HCT116 (cell line): ENCODE results near the gene AGAP1. TPM values are rescaled to one million over a fixed set of nuclear protein-coding genes. Genes with fewer than 3 reads are reported as not detected.

Experiments used
- ATAC-seq: fragments of 200-7000 bp; cut with Tn5 transposase; 2 replicates; pipeline ENCODE4 v1.9.1; 2020; ENCODE audit warnings: mild to moderate bottlenecking, moderate library complexity
- BruUV-seq: library from RNA; stranded (reverse); fragments of 400-500 nt; replicated peaks from 2 replicates; lab custom pipeline; 2021; lab: Mats Ljungman, UMichigan
- CTCF ChIA-PET: fragments of 300-600 bp; sonication (Branson Sonifier 250); formaldehyde crosslinking; loops from one replicate; lab custom pipeline; 2021; ENCODE audit warnings: antibody characterized with exemption; lab: Charles Lee
- POLR2A ChIA-PET: fragments of 300-600, 350-600 bp; sonication (Branson Sonifier 250); formaldehyde crosslinking; loops from one replicate; lab custom pipeline; 2021; ENCODE audit warnings: antibody characterized with exemption; lab: Charles Lee
- RAD21 ChIA-PET, 2 experiments: fragments of 300-600 bp; sonication (Branson Sonifier 250); formaldehyde crosslinking; loops; one replicate each; lab custom pipeline; 2023; ENCODE audit warnings: low total read pairs in 2 of 2; ENCODE audit not compliant: uncharacterized antibody in 2 of 2, unreplicated experiment in 2 of 2, low non-redundant PET in 1 of 2; lab: Charles Lee
- DNase-seq: peaks from one replicate; pipeline ENCODE4 v3.0.0-alpha.2; 2010; ENCODE audit warnings: low read depth, low spot score
- H2AFZ ChIP-seq: fragments of 200-600 bp; shearing (Covaris generic), sonication (generic); 2 replicates; pipeline ENCODE4 v1.6.1; 2017; ENCODE audit warnings: low read depth, mixed run types, mixed read lengths, antibody characterized with exemption, low read length; ENCODE audit not compliant: poor library complexity, severe bottlenecking
- H3K27ac ChIP-seq: 2 replicates; pipeline ENCODE4 v1.5.1; 2012; ENCODE audit warnings: low read depth, low read length
- H3K27me3 ChIP-seq: fragments of 200-600 bp; sonication (generic); 2 replicates; pipeline ENCODE4 v1.6.1; 2016; ENCODE audit warnings: mixed run types, low read length, mixed read lengths; ENCODE audit not compliant: insufficient read depth
- H3K36me3 ChIP-seq, 2 experiments: fragments of 200-500 bp in 1 of 2; fragments of 200-600 bp in 1 of 2; sonication (Bioruptor generic) in 1 of 2; sonication (generic) in 1 of 2; 2 replicates each; pipeline versions ENCODE4 v1.5.1 to v1.6.1; 2014 to 2016; ENCODE audit warnings: low read length in 2 of 2, inconsistent platforms in 1 of 2, mixed read lengths in 1 of 2, mixed run types in 1 of 2; ENCODE audit not compliant: insufficient read depth in 2 of 2, control insufficient read depth in 1 of 2
- H3K4me1 ChIP-seq, 2 experiments: fragments of 200-600 bp in 1 of 2; sonication (generic) in 1 of 2; 2 replicates each; pipeline versions ENCODE4 v1.5.1 to v1.6.1; 2012 to 2017; ENCODE audit warnings: low read length in 2 of 2, inconsistent platforms in 1 of 2, mild to moderate bottlenecking in 1 of 2, mixed read lengths in 1 of 2, mixed run types in 1 of 2, moderate library complexity in 1 of 2; ENCODE audit not compliant: insufficient read depth in 2 of 2, control insufficient read depth in 1 of 2
- H3K4me2 ChIP-seq: fragments of 200-600 bp; sonication (generic); 2 replicates; pipeline ENCODE4 v1.6.1; 2017; ENCODE audit warnings: mixed run types, low read length, mixed read lengths
- H3K4me3 ChIP-seq, 2 experiments: fragments of 200-600 bp in 1 of 2; sonication (generic) in 1 of 2; replicated peaks in 1 of 2; 2 replicates each; pipeline ENCODE4 v1.5.1; 2011 to 2016; ENCODE audit warnings: low read length in 2 of 2, control low read depth in 1 of 2, low read depth in 1 of 2, mild to moderate bottlenecking in 1 of 2, mixed read lengths in 1 of 2, mixed run types in 1 of 2
- H3K79me2 ChIP-seq: fragments of 200-600 bp; sonication (generic); 2 replicates; pipeline ENCODE4 v1.6.1; 2017; ENCODE audit warnings: mild to moderate bottlenecking, mixed run types, low read length, moderate library complexity, mixed read lengths; ENCODE audit not compliant: insufficient read depth
- H3K9ac ChIP-seq: fragments of 200-600 bp; sonication (generic); 2 replicates; pipeline ENCODE4 v1.6.1; 2016; ENCODE audit warnings: low read length, mixed read lengths
- H3K9me2 ChIP-seq: fragments of 200-600 bp; sonication (generic), shearing (Covaris generic); 2 replicates; pipeline ENCODE4 v1.6.1; 2017; ENCODE audit warnings: mixed run types, mild to moderate bottlenecking, moderate library complexity; ENCODE audit not compliant: insufficient read depth
- H3K9me3 ChIP-seq, 2 experiments: fragments of 200-500 bp in 1 of 2; fragments of 200-600 bp in 1 of 2; sonication (Bioruptor generic) in 1 of 2; sonication (generic) in 1 of 2; 2 replicates each; pipeline ENCODE4 v1.6.1; 2014 to 2017; ENCODE audit warnings: low read length in 2 of 2, mixed read lengths in 2 of 2, inconsistent platforms in 1 of 2, low read depth in 1 of 2, mild to moderate bottlenecking in 1 of 2, mixed run types in 1 of 2, moderate library complexity in 1 of 2; ENCODE audit not compliant: control insufficient read depth in 1 of 2, insufficient read depth in 1 of 2
- H4K20me1 ChIP-seq: fragments of 200-600 bp; sonication (generic), shearing (Covaris generic); 2 replicates; pipeline ENCODE4 v1.6.1; 2017; ENCODE audit warnings: mixed run types, mild to moderate bottlenecking, moderate library complexity; ENCODE audit not compliant: insufficient read depth
- ATF3 ChIP-seq: IDR thresholded peaks from 2 replicates; pipeline ENCODE4 v1.6.1; 2012
- CBX3 ChIP-seq: IDR thresholded peaks from 2 replicates; pipeline ENCODE4 v1.6.1; 2012; ENCODE audit warnings: low read depth
- CEBPB ChIP-seq: IDR thresholded peaks from 2 replicates; pipeline ENCODE4 v1.6.1; 2012; ENCODE audit warnings: low read depth
- EGR1 ChIP-seq: IDR thresholded peaks from 2 replicates; pipeline ENCODE4 v1.6.1; 2012; ENCODE audit warnings: low read depth
- MAX ChIP-seq: IDR thresholded peaks from 2 replicates; pipeline ENCODE4 v1.6.1; 2012
- POLR2A ChIP-seq: IDR thresholded peaks from 2 replicates; pipeline ENCODE4 v1.7.0; 2011; ENCODE audit warnings: borderline replicate concordance; ENCODE audit not compliant: insufficient read depth, insufficient read length; ENCODE audit errors: extremely low read depth
- RAD21 ChIP-seq: IDR thresholded peaks from 2 replicates; pipeline ENCODE4 v1.6.1; 2012; ENCODE audit warnings: low read depth, mild to moderate bottlenecking
- SIN3A ChIP-seq: IDR thresholded peaks from 2 replicates; pipeline ENCODE4 v1.6.1; 2012; ENCODE audit warnings: low read depth
- TCF7L2 ChIP-seq: IDR thresholded peaks from 2 replicates; pipeline ENCODE4 v1.7.0; 2011; ENCODE audit warnings: borderline replicate concordance, inconsistent platforms; ENCODE audit not compliant: insufficient read depth, insufficient read length; ENCODE audit errors: extremely low read depth
- ZFX ChIP-seq: fragments of 450-650 bp; IDR thresholded peaks from 2 replicates; pipeline ENCODE4 v1.6.1; 2017
- intact Hi-C: fragments of 100-400 bp; cut with micrococcal nuclease; formaldehyde crosslinking; loops from 2 replicates; pipeline ENCODE4 v1.10.0; 2022
- total RNA-seq: library from RNA; stranded (reverse); gene quantifications from one replicate; pipeline ENCODE4 v1.2.1, GENCODE V29; 2021; ENCODE audit not compliant: unreplicated experiment

The AGAP1 gene
- total RNA-seq, 1 experiment from 2014 or later: 43.8 TPM

GRCh38 chr2:235567842-235568241 lies 74.0 kb downstream of the AGAP1 start (continued):
- TF ChIP-seq TCF7L2 (no peak), MAX (no peak), POLR2A (no peak), ATF3 (no peak)

GRCh38 chr2:235568431-235568830 lies 74.6 kb downstream of the AGAP1 start:
- ChIA-PET RAD21 (no interaction called here), CTCF (no interaction called here)

More at GRCh38 chr2:235568431-235568830, 74.6 kb downstream of the AGAP1 start:
- no peak for ATAC-seq
- no peaks in the 10 kb centered on the region for H3K9me2 ChIP-seq
- H3K36me3 ChIP-seq: peaks cover 0 to 10% of the 10 kb centered on the region in 2 experiments; a peak in 1 of 4 replicates
- no peak for DNase-seq
- intact Hi-C loops: no loop called here
- H2AFZ ChIP-seq: no peak overlapping the region
- POLR2A ChIA-PET: no interaction called here
- H3K27me3 ChIP-seq: no peaks in the 10 kb centered on the region
- peaks cover 8% of the 10 kb centered on the region; the same call in 1 of the 2 replicates for H4K20me1 ChIP-seq
- H3K4me3 ChIP-seq: no peak overlapping the region
- TF ChIP-seq ZFX (no peak), ATF3 (no peak), RAD21 (no peak), CBX3 (no peak), CEBPB (no peak), POLR2A (no peak), TCF7L2 (no peak), MAX (no peak), SIN3A (no peak), EGR1 (no peak)
- peaks cover 0 to 10% of the 10 kb centered on the region in 2 experiments; a peak in 1 of 4 replicates for H3K9me3 ChIP-seq
- H3K4me2 ChIP-seq: no peak overlapping the region
- no TSS peak for BruUV-seq
- H3K79me2 ChIP-seq: peaks cover 89% of the 10 kb centered on the region
- no peak overlapping the region for H3K27ac ChIP-seq
- H3K9ac ChIP-seq: no peak overlapping the region
- H3K4me1 ChIP-seq: peaks cover 10% of the 10 kb centered on the region in 2 experiments; a peak in 3 of 4 replicates
